Heart right ventricle (tissue), 16 donors: ENCODE results near the gene MUSTN1. TPM values are rescaled to one million over a fixed set of nuclear protein-coding genes. Genes with fewer than 3 reads are reported as not detected.
A peak's percentile ranks its signal among the peaks of the same experiment; 100 is the strongest.

Experiments used
- ATAC-seq, 8 donors: fragments of 200-7000 bp; cut with Tn5 transposase; one replicate each; pipeline ENCODE4 v1.9.1; 2020; ENCODE audit warnings: mild to moderate bottlenecking in 8 of 8, moderate library complexity in 8 of 8, moderate number of reproducible peaks in 1 of 8
- DNase-seq, 2 donors: peaks; one replicate each; pipeline ENCODE4 v3.0.0-alpha.2; 2020
- H3K27ac ChIP-seq, 10 donors: fragments of 200-600 bp; sonication (generic) in 2 of 10; one replicate each; pipeline versions ENCODE4 v1.5.0 to v1.8.0; 2020 to 2022; ENCODE audit warnings: mild to moderate bottlenecking in 3 of 10
- H3K27me3 ChIP-seq, 7 donors: fragments of 200-600 bp; one replicate each; pipeline ENCODE4 v1.8.0; 2021 to 2022; ENCODE audit warnings: mild to moderate bottlenecking in 2 of 7
- H3K36me3 ChIP-seq, 9 donors: fragments of 200-600 bp; sonication (generic) in 1 of 9; one replicate each; pipeline versions ENCODE4 v1.5.0 to v1.8.0; 2020 to 2022; ENCODE audit warnings: mild to moderate bottlenecking in 2 of 9
- H3K4me1 ChIP-seq, 9 donors: fragments of 200-600 bp; sonication (generic) in 1 of 9; one replicate each; pipeline versions ENCODE4 v1.5.0 to v1.8.0; 2020 to 2022; ENCODE audit warnings: mild to moderate bottlenecking in 4 of 9
- H3K4me3 ChIP-seq, 10 donors: fragments of 200-600 bp; sonication (generic) in 2 of 10; one replicate each; pipeline versions ENCODE4 v1.5.0 to v1.8.0; 2020 to 2022; ENCODE audit warnings: mild to moderate bottlenecking in 7 of 10, moderate library complexity in 2 of 10
- H3K9me3 ChIP-seq, 11 donors: fragments of 200-600 bp in 10 of 11; sonication (generic) in 2 of 11; one replicate each; pipeline versions ENCODE4 v1.5.0 to v1.8.0; 2013 to 2022; ENCODE audit warnings: mild to moderate bottlenecking in 2 of 11, control low read depth in 1 of 11, moderate library complexity in 1 of 11
- WGBS, 2 donors: extraction: QIAGEN DNeasy Blood & Tissue Kit; methylation state at CpG; one replicate each; pipeline ENCODE4 v1.1.7; 2013; ENCODE audit warnings: inconsistent platforms in 1 of 2; 5-methylcytosine and 5-hydroxymethylcytosine counted together
- intact Hi-C, 10 donors: fragments of 100-400 bp; cut with DNase I; formaldehyde crosslinking; loops; one replicate each; pipeline versions ENCODE4 v1.11.1 to v1.14.2; 2022
- polyA plus RNA-seq, 2 donors: library from polyadenylated mRNA; stranded (reverse); fragments of 200-250 nt; gene quantifications; one replicate each; pipeline ENCODE4 v1.2.3, GENCODE V29; 2013
- total RNA-seq, 10 donors: library from RNA; stranded (reverse); fragmentation: NEBNext Ultra II Directional in 3 of 10; extraction: Animal tissue kit (Norgen Biotek cat#: 25700) in 3 of 10; gene quantifications; one replicate each; pipeline versions ENCODE4 v1.2.1 to v1.2.4, GENCODE V29; 2021 to 2023
- TF ChIP-seq, protein P1 (sequence below), 9 donors: fragments of 200-600 bp; sonication (generic) in 2 of 9; IDR thresholded peaks; one replicate each; pipeline versions ENCODE4 v1.5.0 to v1.8.0; 2021 to 2022; ENCODE audit warnings: antibody characterized with exemption in 9 of 9, mild to moderate bottlenecking in 5 of 9, moderate library complexity in 1 of 9
- donor health status: Arrhythmogenic right ventricular cardiomyopathy.
- donor health status: ischemic (EF 13 %, LVEDD 7.1; RV severe dilation, severe dysfunction).
- donor health status: healthy with polysubstance abuse.
- donor health status: DM: no; HTN: yes; CAD: no.
- donor health status: DM: no; HTN: no; CAD: no.
- donor health status: ischemic (EF 25% LVEDD 6.9; RV normal size, moderate dysfunction).
- donor health status: ischemic (EF 25% LVEDD 5.7; RV mildly dilated, moderate dysfunction).
- donor health status: healthy.
- donor health status: DM: yes; HTN: yes; CAD: no.
- donor health status: Ischemic cardiomyopathy.
- donor health status: ischemic (EF 35%, LVEDD 5.7; RV mildly dilated, moderate dysfunction).
- donor health status: nonischemic (EF 11% LVEDD 7.7; RV severe dilation, severe dysfunction).
- donor health status: DM: yes; HTN: yes; CAD: no.
- donor health status: PGD.
- donor health status: ischemic (EF 29% LVEDD 5.4; RV normal size, mild dysfunction).
- donor health status: nonischemic (EF 23%, LVEDD 6.1; RV moderate dilation, normal function).

MUSTN1 gene
- total and polyA plus RNA-seq, 12 donors = 13.0 to 182 (median 40.4) TPM

DNA sequence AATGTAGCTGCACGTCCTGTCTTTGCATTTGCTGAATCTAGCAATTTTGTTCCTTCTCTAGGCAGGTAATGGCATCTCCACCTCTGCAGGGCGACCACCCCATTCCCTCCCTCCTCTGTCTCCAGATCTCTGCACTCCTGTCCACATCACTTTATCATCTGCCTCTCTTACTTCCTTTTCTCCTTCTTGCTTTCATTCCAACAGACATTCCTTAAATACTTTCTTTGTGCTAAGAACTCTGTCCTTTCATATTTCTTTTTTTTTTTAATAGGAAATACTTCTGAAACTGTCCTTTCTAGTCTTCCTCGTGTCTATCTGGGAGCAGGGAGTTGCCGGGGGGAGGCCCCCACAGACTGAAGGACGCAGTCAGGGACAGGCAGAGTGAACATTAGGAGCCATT lies 33.0 kb downstream of the MUSTN1 start:
- no peaks in the 10 kb centered on the region for H3K27me3 ChIP-seq
- H3K36me3 ChIP-seq = no peaks in the 10 kb centered on the region
- no peaks in the 10 kb centered on the region for H3K4me1 ChIP-seq
- TF ChIP-seq, protein P1, sequence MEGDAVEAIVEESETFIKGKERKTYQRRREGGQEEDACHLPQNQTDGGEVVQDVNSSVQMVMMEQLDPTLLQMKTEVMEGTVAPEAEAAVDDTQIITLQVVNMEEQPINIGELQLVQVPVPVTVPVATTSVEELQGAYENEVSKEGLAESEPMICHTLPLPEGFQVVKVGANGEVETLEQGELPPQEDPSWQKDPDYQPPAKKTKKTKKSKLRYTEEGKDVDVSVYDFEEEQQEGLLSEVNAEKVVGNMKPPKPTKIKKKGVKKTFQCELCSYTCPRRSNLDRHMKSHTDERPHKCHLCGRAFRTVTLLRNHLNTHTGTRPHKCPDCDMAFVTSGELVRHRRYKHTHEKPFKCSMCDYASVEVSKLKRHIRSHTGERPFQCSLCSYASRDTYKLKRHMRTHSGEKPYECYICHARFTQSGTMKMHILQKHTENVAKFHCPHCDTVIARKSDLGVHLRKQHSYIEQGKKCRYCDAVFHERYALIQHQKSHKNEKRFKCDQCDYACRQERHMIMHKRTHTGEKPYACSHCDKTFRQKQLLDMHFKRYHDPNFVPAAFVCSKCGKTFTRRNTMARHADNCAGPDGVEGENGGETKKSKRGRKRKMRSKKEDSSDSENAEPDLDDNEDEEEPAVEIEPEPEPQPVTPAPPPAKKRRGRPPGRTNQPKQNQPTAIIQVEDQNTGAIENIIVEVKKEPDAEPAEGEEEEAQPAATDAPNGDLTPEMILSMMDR (IDR thresholded peaks at IDR 0.05) = no peak
- H3K4me3 ChIP-seq = no peak overlapping the region
- ATAC-seq (no peak), DNase-seq (no peak)
- H3K9me3 ChIP-seq = no peaks in the 10 kb centered on the region
- WGBS, 2 donors = 62 to 78% methylated on average over 5 of the region's 5 CpGs
- intact Hi-C loops = no loop called here
- H3K27ac ChIP-seq = no peak overlapping the region

DNA sequence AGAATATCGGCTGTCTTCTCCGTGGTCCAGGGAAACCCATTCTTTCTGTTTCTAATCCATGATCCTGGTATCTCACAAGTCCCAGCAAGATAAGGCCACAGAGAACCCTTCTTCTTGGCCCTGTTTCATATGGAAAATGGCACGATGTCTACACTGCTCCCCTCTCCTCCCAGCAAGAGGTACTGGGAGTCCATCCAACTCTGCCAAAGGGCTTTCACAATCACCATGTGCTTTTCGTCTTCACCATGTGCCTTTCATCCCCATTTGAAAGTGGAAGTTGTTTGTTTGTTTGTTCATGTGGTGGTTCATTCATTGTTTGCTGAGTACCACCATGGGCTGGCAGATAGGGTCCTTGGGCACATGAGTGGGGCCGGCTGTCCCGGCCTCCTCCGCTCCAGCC lies 34.7 kb downstream of the MUSTN1 start:
- Histone ChIP-seq H3K4me3 (no peak overlapping the region), H3K27ac (no peak overlapping the region), H3K36me3 (no peaks in the 10 kb centered on the region), H3K9me3 (no peaks in the 10 kb centered on the region), H3K27me3 (no peaks in the 10 kb centered on the region), H3K4me1 (no peaks in the 10 kb centered on the region)
- TF ChIP-seq, protein P1 (IDR thresholded peaks at IDR 0.05) = no peak
- WGBS, 2 donors = 79 to 80% methylated on average over 7 of the region's 7 CpGs
- ATAC-seq (no peak), DNase-seq (no peak)
- intact Hi-C loops = no loop called here

DNA sequence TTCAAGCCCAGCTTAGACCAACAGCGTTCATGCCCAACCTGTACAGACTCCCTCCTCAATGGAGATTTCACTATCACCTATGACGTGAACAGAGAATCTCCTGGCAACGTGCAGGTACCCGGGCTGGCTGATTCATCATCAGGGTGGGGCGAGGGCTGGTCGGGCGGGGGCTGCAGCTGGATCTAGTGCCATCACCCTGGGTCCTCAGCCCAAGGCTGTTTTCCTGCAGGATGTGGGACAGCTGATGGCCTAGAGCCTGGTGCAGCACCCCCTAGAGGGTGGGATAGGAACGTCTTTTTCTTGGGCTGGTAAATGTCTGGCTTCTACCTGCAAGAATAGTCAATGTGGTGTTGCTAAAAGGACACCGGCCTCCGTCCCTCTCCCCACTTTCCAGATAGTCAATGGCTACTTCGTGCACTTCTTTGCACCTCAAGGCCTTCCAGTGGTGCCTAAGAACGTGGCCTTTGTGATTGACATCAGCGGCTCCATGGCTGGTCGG lies 35.8 kb downstream of the MUSTN1 start:
- Histone ChIP-seq H3K27ac (no peak overlapping the region), H3K4me3 (no peak overlapping the region), H3K4me1 (no peaks in the 10 kb centered on the region), H3K9me3 (no peaks in the 10 kb centered on the region), H3K36me3 (no peaks in the 10 kb centered on the region), H3K27me3 (no peaks in the 10 kb centered on the region)
- no peak for ATAC-seq
- WGBS, 2 donors = 63 to 67% methylated on average over 14 of the region's 14 CpGs
- intact Hi-C loops = no loop called here
- no peak for DNase-seq
- TF ChIP-seq, protein P1 (IDR thresholded peaks at IDR 0.05) = peak in 8 of 9 donors; percentile 3 to 54 (median 39)

DNA sequence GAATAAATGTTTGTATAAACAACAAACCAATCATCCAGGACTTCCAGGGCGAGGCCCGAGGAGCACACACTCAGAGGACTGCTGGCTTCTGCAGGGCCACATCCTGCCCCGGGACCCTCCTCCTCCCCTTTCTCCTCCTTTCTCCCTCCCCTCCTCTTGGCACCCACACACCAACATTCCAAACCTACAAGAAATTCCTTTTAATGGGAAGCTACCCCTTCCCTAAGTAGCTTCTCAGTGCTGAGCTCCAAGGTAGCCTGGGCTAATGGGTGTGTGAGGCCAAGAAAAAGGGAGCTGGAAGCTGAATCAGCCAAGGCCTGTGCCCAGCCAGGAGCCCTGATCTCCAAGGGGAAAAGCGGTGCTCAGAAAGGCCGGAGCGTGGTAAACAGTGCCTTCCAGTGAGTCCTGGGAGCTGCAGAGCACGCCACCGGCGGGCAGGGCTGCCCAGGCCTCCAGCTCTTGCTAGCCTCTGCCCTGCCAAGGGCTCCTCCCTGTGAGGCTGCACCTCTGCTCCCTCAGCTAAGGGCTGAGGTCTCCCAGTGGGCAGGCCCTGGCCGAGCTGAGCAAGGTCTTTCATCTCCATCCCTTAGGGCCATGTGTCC lies 36.3 kb downstream of the MUSTN1 start:
- TF ChIP-seq, protein P1 (IDR thresholded peaks at IDR 0.05) = no peak
- Histone ChIP-seq H3K36me3 (no peaks in the 10 kb centered on the region), H3K4me3 (no peak overlapping the region), H3K27me3 (no peaks in the 10 kb centered on the region), H3K9me3 (no peaks in the 10 kb centered on the region), H3K27ac (no peak overlapping the region), H3K4me1 (no peaks in the 10 kb centered on the region)
- 78 to 85% methylated on average over 10 of the region's 10 CpGs for WGBS, 2 donors
- DNase-seq = no peak
- no peak for ATAC-seq
- intact Hi-C loops = no loop called here
